ENCODE results near the gene KCTD3. TPM values are rescaled to one million over a fixed set of nuclear protein-coding genes. Genes with fewer than 3 reads are reported as not detected.

KCTD3 gene
- total and polyA plus RNA-seq, 10 of the 15 experiments (the other 5 are each of a cell fraction or from before 2014, with no cell fraction given): 3.6 to 19.8 (median 10.7) TPM

- TF ChIP-seq ATF2 (IDR thresholded peaks at IDR 0.05; ENCODE audit: low read length): no peak
- TF ChIP-seq CBX5 (IDR thresholded peaks at IDR 0.05; ENCODE audit: low read depth): no peak
- no peak for TF ChIP-seq ZNF207 (IDR thresholded peaks at IDR 0.05; ENCODE audit: borderline replicate concordance)
- no peak for TF ChIP-seq TAF1 (IDR thresholded peaks at IDR 0.05; ENCODE audit: borderline replicate concordance, low read depth, low read length)
- no peak for TF ChIP-seq PML (IDR thresholded peaks at IDR 0.05; ENCODE audit: low read length)
- no peak for TF ChIP-seq CTCF (IDR thresholded peaks at IDR 0.05 in 2 of 3, conservative IDR thresholded peaks at IDR 0.05 in 1 of 3; ENCODE audit: control insufficient read depth in 2 of 3, extremely low read depth in 1 of 3, insufficient read depth in 1 of 3, low read depth in 3 of 3, low read length in 3 of 3)
- no peak for TF ChIP-seq MLLT1 (IDR thresholded peaks at IDR 0.05)
- TF ChIP-seq USF2 (IDR thresholded peaks at IDR 0.05; ENCODE audit: borderline replicate concordance, low read depth, low read length): no peak
- no peak for TF ChIP-seq ZNF592 (IDR thresholded peaks at IDR 0.05)
Measured at GRCh38 chr1:215601276-215601675, 34.2 kb downstream of the KCTD3 start (continued).
